ENCODE measurements around the gene DOCK10. TPM values are rescaled to one million over a fixed set of nuclear protein-coding genes. Genes with fewer than 3 reads are reported as not detected.

The DOCK10 gene
- total and polyA plus RNA-seq, 2 donors (not counting 3 experiments of a cell fraction or from before 2014, with no cell fraction given) = 5.8 to 23.0 TPM

- BruUV-seq (replicated peaks) = no TSS peak
- H3K27ac ChIP-seq (ENCODE audit: insufficient read depth, low read depth, low read length) = no peak overlapping the region
- H3K9me3 ChIP-seq (replicated peaks; ENCODE audit: control insufficient read depth, insufficient read depth, low read length) = no peaks in the 10 kb centered on the region
- H3K4me3 ChIP-seq (replicated peaks in 1 of 3; ENCODE audit: insufficient read depth in 1 of 3, low read depth in 1 of 3, low read length in 3 of 3) = no peak overlapping the region
- dilution Hi-C loops (cut with MboI; ENCODE audit: extremely low pct_ligation_motif_present, low sequenced_read_pairs) (no loop called here), intact Hi-C loops (cut with micrococcal nuclease) (loop anchor here (10.0 kb wide), 1 partner anchor 703 kb away; no protein-coding TSS in a partner anchor)
- CTCF ChIA-PET = no interaction called here
- H3K27me3 ChIP-seq (ENCODE audit: control insufficient read depth in 2 of 2, insufficient read depth in 2 of 2, low read length in 2 of 2) = peaks cover 0 to 2% of the 10 kb centered on the region in 2 experiments
- no peaks in the 10 kb centered on the region for H3K4me1 ChIP-seq (ENCODE audit: control insufficient read depth, extremely low read depth, insufficient read depth, low read length)
- no peak for FAIRE-seq
- POLR2A ChIA-PET = no interaction called here
- H3K9me1 ChIP-seq (replicated peaks; ENCODE audit: control insufficient read depth, extremely low read depth, insufficient read depth, low read length) = no peaks in the 10 kb centered on the region
- TF ChIP-seq MYC (IDR thresholded peaks at IDR 0.05; ENCODE audit: low read depth, low read length) (no peak), POLR2A (IDR thresholded peaks at IDR 0.05; ENCODE audit: low read depth, low read length) (no peak), GATA2 (IDR thresholded peaks at IDR 0.05; ENCODE audit: insufficient read depth, insufficient read length, low read depth, low read length) (no peak)
- H3K79me2 ChIP-seq (ENCODE audit: control insufficient read depth, insufficient read depth, low read length) = no peaks in the 10 kb centered on the region
- H3K9ac ChIP-seq (replicated peaks; ENCODE audit: extremely low read depth, insufficient read depth, low read length) = no peak overlapping the region
- H4K20me1 ChIP-seq (replicated peaks; ENCODE audit: control insufficient read depth, extremely low read depth, insufficient read depth, low read length) = no peaks in the 10 kb centered on the region
- DNase-seq (ENCODE audit: low read depth, low spot score) = peak; percentile 25
- no peaks in the 10 kb centered on the region for H3K36me3 ChIP-seq (ENCODE audit: control insufficient read depth in 2 of 2, extremely low read depth in 1 of 2, insufficient read depth in 2 of 2, low read length in 2 of 2)
- H3K4me2 ChIP-seq (ENCODE audit: insufficient read depth, low read length) = no peak overlapping the region
- no peak overlapping the region for H2AFZ ChIP-seq (ENCODE audit: low read depth, low read length)
Observed at GRCh38 chr2:225032246-225032645, 10.0 kb downstream of the DOCK10 start.

- ChIA-PET CTCF (no interaction called here), POLR2A (no interaction called here)
- Histone ChIP-seq H3K27me3 (ENCODE audit: control insufficient read depth in 2 of 2, insufficient read depth in 2 of 2, low read length in 2 of 2) (peaks cover 0 to 2% of the 10 kb centered on the region in 2 experiments), H3K4me1 (ENCODE audit: control insufficient read depth, extremely low read depth, insufficient read depth, low read length) (no peaks in the 10 kb centered on the region), H3K4me3 (replicated peaks in 1 of 3; ENCODE audit: insufficient read depth in 1 of 3, low read depth in 1 of 3, low read length in 3 of 3) (no peak overlapping the region), H3K4me2 (ENCODE audit: insufficient read depth, low read length) (no peak overlapping the region), H4K20me1 (replicated peaks; ENCODE audit: control insufficient read depth, extremely low read depth, insufficient read depth, low read length) (no peaks in the 10 kb centered on the region), H3K27ac (ENCODE audit: insufficient read depth, low read depth, low read length) (no peak overlapping the region), H2AFZ (ENCODE audit: low read depth, low read length) (no peak overlapping the region), H3K79me2 (ENCODE audit: control insufficient read depth, insufficient read depth, low read length) (no peaks in the 10 kb centered on the region), H3K9me3 (replicated peaks; ENCODE audit: control insufficient read depth, insufficient read depth, low read length) (no peaks in the 10 kb centered on the region), H3K36me3 (ENCODE audit: control insufficient read depth in 2 of 2, extremely low read depth in 1 of 2, insufficient read depth in 2 of 2, low read length in 2 of 2) (no peaks in the 10 kb centered on the region), H3K9me1 (replicated peaks; ENCODE audit: control insufficient read depth, extremely low read depth, insufficient read depth, low read length) (no peaks in the 10 kb centered on the region), H3K9ac (replicated peaks; ENCODE audit: extremely low read depth, insufficient read depth, low read length) (no peak overlapping the region)
- intact Hi-C loops (cut with micrococcal nuclease) = loop anchor here (10.0 kb wide), 1 partner anchor 703 kb away; no protein-coding TSS in a partner anchor
- DNase-seq (ENCODE audit: low read depth, low spot score) = no peak
- TF ChIP-seq JUN (IDR thresholded peaks at IDR 0.05; ENCODE audit: borderline replicate concordance, insufficient read depth, insufficient read length, low read depth) = no peak
- no peak for TF ChIP-seq EZH2 (IDR thresholded peaks at IDR 0.05; ENCODE audit: borderline replicate concordance, low read depth, low read length, severe bottlenecking)
- no peak for TF ChIP-seq POLR2AphosphoS5 (IDR thresholded peaks at IDR 0.05; ENCODE audit: insufficient read depth, low read depth, low read length)
- TF ChIP-seq FOS (IDR thresholded peaks at IDR 0.05; ENCODE audit: borderline replicate concordance, insufficient read depth, low read length) = no peak
- TF ChIP-seq MYC (IDR thresholded peaks at IDR 0.05; ENCODE audit: low read depth, low read length) = no peak
- no peak for TF ChIP-seq MAX (IDR thresholded peaks at IDR 0.05; ENCODE audit: insufficient read depth, insufficient read length)
- TF ChIP-seq GATA2 (IDR thresholded peaks at IDR 0.05; ENCODE audit: insufficient read depth, insufficient read length, low read depth, low read length) = no peak
- dilution Hi-C loops (cut with MboI; ENCODE audit: extremely low pct_ligation_motif_present, low sequenced_read_pairs) = no loop called here
- FAIRE-seq = no peak
- no TSS peak for BruUV-seq (replicated peaks)
Observed at GRCh38 chr2:225031599-225031998, 10.7 kb downstream of the DOCK10 start.
